ENCODE results near the gene NUP93. TPM values are rescaled to one million over a fixed set of nuclear protein-coding genes. Genes with fewer than 3 reads are reported as not detected.
"Not testable (repeated sequence)": the region's sequence is repeated elsewhere in the genome, so short reads cannot be mapped to it uniquely, and the experiment has no call there.

The NUP93 gene
- total RNA-seq, 1 donor from 2014 or later: 152 TPM

GRCh38 chr16:56737539-56737938 lies 7.6 kb downstream of the NUP93 start:
- intact Hi-C loops (cut with micrococcal nuclease): loop anchor here (10.0 kb wide), 1 partner anchor 447 kb away; the partner anchor contains the start of genes PSME3IP1 and RSPRY1
- H3K27me3 Mint-ChIP-seq (ENCODE audit: insufficient read depth): no peaks in the 10 kb centered on the region

GRCh38 chr16:56738221-56738620 lies 8.3 kb downstream of the NUP93 start:
- intact Hi-C loops (cut with micrococcal nuclease): loop anchor here (10.0 kb wide), 1 partner anchor 447 kb away; the partner anchor contains the start of genes PSME3IP1 and RSPRY1
- no peak overlapping the region for H3K4me3 Mint-ChIP-seq
- H3K9me3 Mint-ChIP-seq: no peaks in the 10 kb centered on the region
- H3K27me3 Mint-ChIP-seq (ENCODE audit: insufficient read depth): no peaks in the 10 kb centered on the region
- no peak for DNase-seq (ENCODE audit: low spot score)
- peaks cover 27% of the 10 kb centered on the region for H3K4me1 Mint-ChIP-seq (ENCODE audit: low read depth)
- H3K36me3 Mint-ChIP-seq (ENCODE audit: low read depth): peaks cover 10% of the 10 kb centered on the region
- no peak overlapping the region for H3K27ac Mint-ChIP-seq

More at GRCh38 chr16:56737539-56737938, 7.6 kb downstream of the NUP93 start:
- H3K4me3 Mint-ChIP-seq: no peak overlapping the region
- peaks cover 24% of the 10 kb centered on the region for H3K4me1 Mint-ChIP-seq (ENCODE audit: low read depth)
- no peaks in the 10 kb centered on the region for H3K9me3 Mint-ChIP-seq
- peaks cover 10% of the 10 kb centered on the region for H3K36me3 Mint-ChIP-seq (ENCODE audit: low read depth)
- H3K27ac Mint-ChIP-seq: no peak overlapping the region
- no peak for DNase-seq (ENCODE audit: low spot score)

- not testable (repeated sequence) for DNase-seq (ENCODE audit: low spot score); H3K27me3 Mint-ChIP-seq (ENCODE audit: insufficient read depth); H3K27ac Mint-ChIP-seq; H3K4me3 Mint-ChIP-seq; H3K9me3 Mint-ChIP-seq
- intact Hi-C loops (cut with micrococcal nuclease): loop anchor here (10.0 kb wide), 1 partner anchor 445 kb away; the partner anchor contains the start of genes PSME3IP1 and RSPRY1
- Mint-ChIP-seq H3K36me3 (ENCODE audit: low read depth) (peaks cover 12% of the 10 kb centered on the region), H3K4me1 (ENCODE audit: low read depth) (peaks cover 36% of the 10 kb centered on the region)
These were observed 9.4 kb downstream of the NUP93 start for GRCh38 chr16:56739378-56739777.

- H3K27me3 Mint-ChIP-seq (ENCODE audit: insufficient read depth): no peaks in the 10 kb centered on the region
- no peak for DNase-seq (ENCODE audit: low spot score)
- no peaks in the 10 kb centered on the region for H3K9me3 Mint-ChIP-seq
These were observed 11.5 kb downstream of the NUP93 start for GRCh38 chr16:56741399-56741798.

GRCh38 chr16:56742030-56742984 lies 12.4 kb downstream of the NUP93 start:
- intact Hi-C loops (cut with micrococcal nuclease): no loop called here
- H3K9me3 Mint-ChIP-seq: no peaks in the 10 kb centered on the region
- H3K36me3 Mint-ChIP-seq (ENCODE audit: low read depth): peaks cover 11% of the 10 kb centered on the region

More at GRCh38 chr16:56741399-56741798, 11.5 kb downstream of the NUP93 start:
- H3K4me1 Mint-ChIP-seq (ENCODE audit: low read depth): peaks cover 32% of the 10 kb centered on the region
- intact Hi-C loops (cut with micrococcal nuclease): no loop called here
- no peak overlapping the region for H3K4me3 Mint-ChIP-seq
- peaks cover 13% of the 10 kb centered on the region for H3K36me3 Mint-ChIP-seq (ENCODE audit: low read depth)
- H3K27ac Mint-ChIP-seq: no peak overlapping the region

GRCh38 chr16:56743840-56744239 lies 13.9 kb downstream of the NUP93 start:
- intact Hi-C loops (cut with micrococcal nuclease): no loop called here
- Mint-ChIP-seq H3K4me3 (no peak overlapping the region), H3K27ac (no peak overlapping the region), H3K9me3 (no peaks in the 10 kb centered on the region), H3K27me3 (ENCODE audit: insufficient read depth) (no peaks in the 10 kb centered on the region), H3K36me3 (ENCODE audit: low read depth) (peaks cover 10% of the 10 kb centered on the region), H3K4me1 (ENCODE audit: low read depth) (peaks cover 22% of the 10 kb centered on the region)
- DNase-seq (ENCODE audit: low spot score): no peak

More at GRCh38 chr16:56742030-56742984, 12.4 kb downstream of the NUP93 start:
- no peak overlapping the region for H3K4me3 Mint-ChIP-seq
- no peak for DNase-seq (ENCODE audit: low spot score)
- peaks cover 27% of the 10 kb centered on the region for H3K4me1 Mint-ChIP-seq (ENCODE audit: low read depth)
- H3K27ac Mint-ChIP-seq: no peak overlapping the region
- H3K27me3 Mint-ChIP-seq (ENCODE audit: insufficient read depth): no peaks in the 10 kb centered on the region

- H3K27ac Mint-ChIP-seq: no peak overlapping the region
- H3K4me3 Mint-ChIP-seq: no peak overlapping the region
- no peak for DNase-seq (ENCODE audit: low spot score)
- H3K27me3 Mint-ChIP-seq (ENCODE audit: insufficient read depth): no peaks in the 10 kb centered on the region
- H3K9me3 Mint-ChIP-seq: no peaks in the 10 kb centered on the region
- peaks cover 26% of the 10 kb centered on the region for H3K4me1 Mint-ChIP-seq (ENCODE audit: low read depth)
- intact Hi-C loops (cut with micrococcal nuclease): no loop called here
- H3K36me3 Mint-ChIP-seq (ENCODE audit: low read depth): peaks cover 18% of the 10 kb centered on the region
These were observed 15.2 kb downstream of the NUP93 start for GRCh38 chr16:56744996-56745640.

- intact Hi-C loops (cut with micrococcal nuclease): no loop called here
- no peak overlapping the region for H3K4me3 Mint-ChIP-seq
- DNase-seq (ENCODE audit: low spot score): no peak
- peaks cover 19% of the 10 kb centered on the region for H3K36me3 Mint-ChIP-seq (ENCODE audit: low read depth)
- no peaks in the 10 kb centered on the region for H3K9me3 Mint-ChIP-seq
- no peak overlapping the region for H3K27ac Mint-ChIP-seq
- no peaks in the 10 kb centered on the region for H3K27me3 Mint-ChIP-seq (ENCODE audit: insufficient read depth)
- peaks cover 19% of the 10 kb centered on the region for H3K4me1 Mint-ChIP-seq (ENCODE audit: low read depth)
These were observed 17.6 kb downstream of the NUP93 start for GRCh38 chr16:56747486-56748045.

- Mint-ChIP-seq H3K27me3 (ENCODE audit: insufficient read depth) (no peaks in the 10 kb centered on the region), H3K36me3 (ENCODE audit: low read depth) (peaks cover 21% of the 10 kb centered on the region), H3K9me3 (peaks cover 2% of the 10 kb centered on the region), H3K27ac (peak overlapping the region; percentile 46), H3K4me1 (ENCODE audit: low read depth) (peaks cover 16% of the 10 kb centered on the region), H3K4me3 (no peak overlapping the region)
- intact Hi-C loops (cut with micrococcal nuclease): no loop called here
- DNase-seq (ENCODE audit: low spot score): no peak
These were observed 18.3 kb downstream of the NUP93 start for GRCh38 chr16:56748191-56748590.

- no peak for DNase-seq (ENCODE audit: low spot score)
- Mint-ChIP-seq H3K27ac (peak overlapping the region; percentile 26), H3K4me3 (no peak overlapping the region), H3K4me1 (ENCODE audit: low read depth) (peaks cover 10% of the 10 kb centered on the region), H3K9me3 (peaks cover 8% of the 10 kb centered on the region), H3K36me3 (ENCODE audit: low read depth) (peaks cover 28% of the 10 kb centered on the region), H3K27me3 (ENCODE audit: insufficient read depth) (no peaks in the 10 kb centered on the region)
- intact Hi-C loops (cut with micrococcal nuclease): no loop called here
These were observed 18.9 kb downstream of the NUP93 start for GRCh38 chr16:56748826-56749225.

GRCh38 chr16:56749672-56750491 lies 20.0 kb downstream of the NUP93 start:
- peaks cover 33% of the 10 kb centered on the region for H3K36me3 Mint-ChIP-seq (ENCODE audit: low read depth)
- H3K4me3 Mint-ChIP-seq: no peak overlapping the region
- peak overlapping the region; percentile 40 for H3K27ac Mint-ChIP-seq
- DNase-seq (ENCODE audit: low spot score): no peak
- peaks cover 7% of the 10 kb centered on the region for H3K4me1 Mint-ChIP-seq (ENCODE audit: low read depth)
- intact Hi-C loops (cut with micrococcal nuclease): no loop called here
- no peaks in the 10 kb centered on the region for H3K27me3 Mint-ChIP-seq (ENCODE audit: insufficient read depth)
- H3K9me3 Mint-ChIP-seq: peaks cover 16% of the 10 kb centered on the region

GRCh38 chr16:56753410-56753809 lies 23.5 kb downstream of the NUP93 start:
- H3K4me3 Mint-ChIP-seq: no peak overlapping the region
- no peak for DNase-seq (ENCODE audit: low spot score)
- H3K36me3 Mint-ChIP-seq (ENCODE audit: low read depth): peaks cover 38% of the 10 kb centered on the region
- intact Hi-C loops (cut with micrococcal nuclease): no loop called here
- H3K9me3 Mint-ChIP-seq: peaks cover 21% of the 10 kb centered on the region
- no peaks in the 10 kb centered on the region for H3K27me3 Mint-ChIP-seq (ENCODE audit: insufficient read depth)
- H3K27ac Mint-ChIP-seq: no peak overlapping the region
- peaks cover 7% of the 10 kb centered on the region for H3K4me1 Mint-ChIP-seq (ENCODE audit: low read depth)
